Loucy (cell line): Measurements from ENCODE around the gene COL20A1.

Experiments used
- CTCF ChIP-seq: fragments of 200-600 bp; sonication (generic); conservative IDR thresholded peaks from 2 replicates; pipeline ENCODE4 v1.5.1; 2014; ENCODE audit warnings: mild to moderate bottlenecking, antibody characterized with exemption, low read length
- EZH2phosphoT487 ChIP-seq: fragments of 200-600 bp; IDR thresholded peaks from 2 replicates; pipeline ENCODE4 v1.6.1; 2018; ENCODE audit warnings: antibody characterized with exemption, mild to moderate bottlenecking, moderate library complexity, borderline replicate concordance

DNA sequence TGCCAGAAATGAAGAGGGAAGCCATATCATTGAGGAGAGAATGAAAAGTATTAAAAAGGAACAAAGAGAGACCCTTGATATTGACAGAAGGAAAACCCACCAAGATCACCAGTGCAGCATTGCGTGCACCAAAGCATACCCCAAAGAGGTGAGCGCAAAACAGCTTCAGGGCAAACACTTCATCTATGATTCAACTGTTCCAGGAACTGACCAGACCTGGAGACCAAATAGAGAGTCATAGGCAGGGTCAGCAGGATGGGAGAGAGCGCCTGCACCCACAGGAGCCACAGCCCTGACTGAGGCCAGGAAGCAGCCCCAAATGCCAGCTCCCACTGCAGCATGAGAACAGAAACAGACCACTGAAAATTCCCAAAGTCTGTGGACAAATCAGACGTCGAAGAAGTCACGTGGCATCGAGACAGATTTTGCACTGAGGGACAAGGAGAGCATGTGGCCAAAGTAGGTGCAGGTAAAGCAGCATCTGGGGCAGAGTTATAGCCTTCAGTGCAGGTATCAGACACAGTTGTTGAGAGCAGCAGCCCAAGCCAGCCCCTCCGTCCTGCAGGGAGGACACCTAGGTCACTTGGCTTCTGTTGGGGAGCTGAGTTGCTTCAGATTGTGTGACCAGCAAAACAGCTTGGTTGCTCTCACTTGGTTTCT is 38.9 kb downstream of the COL20A1 start:
- TF ChIP-seq CTCF (no peak), EZH2phosphoT487 (no peak)
